Measurements from ENCODE around the gene FABP1.

The FABP1 gene

GRCh38 chr2:88110830-88111229 is 17.0 kb downstream of the FABP1 start:
- no peak for DNase-seq

DNA sequence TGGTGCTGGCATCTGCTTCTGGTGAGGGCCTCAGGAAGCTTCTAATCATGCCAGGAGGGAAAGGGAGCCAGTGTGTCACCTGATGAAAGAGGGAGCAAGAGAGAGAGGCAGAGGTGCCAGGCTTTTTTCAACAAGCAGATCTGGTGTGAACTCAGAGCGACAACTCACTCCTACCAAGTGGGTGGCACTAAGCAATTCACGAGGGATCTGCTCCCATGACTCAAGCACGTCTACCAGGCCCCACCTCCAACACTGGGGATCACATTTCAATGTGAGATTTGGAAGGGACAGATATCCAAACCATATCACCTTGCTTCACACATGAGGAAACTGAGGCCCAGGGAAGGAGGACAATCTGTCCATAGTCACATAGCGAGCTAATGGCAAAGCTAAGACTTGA is 19.1 kb downstream of the FABP1 start:
- no peak for DNase-seq

DNA sequence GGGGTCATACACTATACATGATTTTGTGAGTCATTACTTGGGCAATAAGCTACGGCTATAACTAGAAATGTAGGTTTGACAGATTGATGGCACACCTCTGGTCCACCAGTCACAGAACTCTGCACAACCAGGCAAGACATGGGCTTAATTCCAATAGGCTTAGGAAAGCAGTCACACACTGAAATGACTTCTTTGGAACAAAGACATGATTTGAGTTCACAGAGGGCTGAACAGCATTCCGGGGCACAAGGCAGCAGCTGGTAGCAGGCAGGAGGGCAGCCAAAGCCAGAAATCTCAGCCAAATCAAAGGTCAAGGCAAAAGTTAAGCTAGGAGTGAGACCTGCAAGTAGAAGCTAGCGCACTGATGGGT is 27.4 kb downstream of the FABP1 start:
- DNase-seq, result no peak

- DNase-seq, result no peak
Measured at GRCh38 chr2:88099798-88100488, 27.9 kb downstream of the FABP1 start.

GRCh38 chr2:88098558-88098900 is 29.3 kb downstream of the FABP1 start:
- DNase-seq, result no peak

GRCh38 chr2:88097891-88098557 is 29.8 kb downstream of the FABP1 start:
- DNase-seq, result no peak

GRCh38 chr2:88097192-88097591 is 30.7 kb downstream of the FABP1 start:
- no peak for DNase-seq

GRCh38 chr2:88096708-88097107 is 31.2 kb downstream of the FABP1 start:
- DNase-seq, result no peak

DNA sequence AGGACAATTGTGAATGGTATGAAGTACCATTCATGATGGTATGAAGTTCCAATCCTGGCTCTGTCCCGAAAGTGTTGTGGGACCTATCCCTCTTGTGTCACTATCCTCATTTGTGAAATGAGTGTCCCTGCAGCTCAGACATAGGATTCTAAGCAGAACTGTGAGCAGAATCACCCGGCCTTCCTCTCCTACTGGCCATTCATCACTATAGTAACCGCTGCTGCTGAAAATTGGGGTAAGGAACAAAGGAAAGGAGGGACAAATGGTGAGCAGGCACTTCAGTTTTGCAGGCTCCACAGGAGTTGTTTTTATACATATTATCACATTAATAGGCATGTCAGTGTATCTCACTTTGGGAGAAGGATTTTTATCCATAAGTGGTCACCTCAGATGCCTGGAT is 32.8 kb downstream of the FABP1 start:
- no peak for DNase-seq

- DNase-seq, result no peak
Measured at GRCh38 chr2:88092773-88093172, 35.1 kb downstream of the FABP1 start.

DNA sequence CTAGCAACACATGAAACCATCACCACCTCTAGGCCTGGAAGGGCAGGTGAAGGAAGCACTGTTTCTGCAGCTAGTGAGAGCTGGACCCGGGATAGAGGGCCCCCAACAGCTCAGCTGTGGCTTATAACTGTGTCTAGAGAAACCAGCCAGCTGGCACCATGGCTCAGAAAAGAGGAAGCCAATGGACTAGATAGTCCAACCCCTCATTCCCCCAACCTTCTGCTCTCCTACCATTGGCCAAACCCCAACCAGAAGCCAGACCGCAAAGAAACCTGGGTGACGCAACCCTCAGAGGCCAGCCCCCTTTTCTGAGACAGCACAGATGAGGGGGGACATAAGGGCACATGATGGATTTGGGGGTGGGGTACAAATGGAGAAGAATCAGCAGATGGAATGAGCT is 35.9 kb downstream of the FABP1 start:
- DNase-seq, result no peak

DNA sequence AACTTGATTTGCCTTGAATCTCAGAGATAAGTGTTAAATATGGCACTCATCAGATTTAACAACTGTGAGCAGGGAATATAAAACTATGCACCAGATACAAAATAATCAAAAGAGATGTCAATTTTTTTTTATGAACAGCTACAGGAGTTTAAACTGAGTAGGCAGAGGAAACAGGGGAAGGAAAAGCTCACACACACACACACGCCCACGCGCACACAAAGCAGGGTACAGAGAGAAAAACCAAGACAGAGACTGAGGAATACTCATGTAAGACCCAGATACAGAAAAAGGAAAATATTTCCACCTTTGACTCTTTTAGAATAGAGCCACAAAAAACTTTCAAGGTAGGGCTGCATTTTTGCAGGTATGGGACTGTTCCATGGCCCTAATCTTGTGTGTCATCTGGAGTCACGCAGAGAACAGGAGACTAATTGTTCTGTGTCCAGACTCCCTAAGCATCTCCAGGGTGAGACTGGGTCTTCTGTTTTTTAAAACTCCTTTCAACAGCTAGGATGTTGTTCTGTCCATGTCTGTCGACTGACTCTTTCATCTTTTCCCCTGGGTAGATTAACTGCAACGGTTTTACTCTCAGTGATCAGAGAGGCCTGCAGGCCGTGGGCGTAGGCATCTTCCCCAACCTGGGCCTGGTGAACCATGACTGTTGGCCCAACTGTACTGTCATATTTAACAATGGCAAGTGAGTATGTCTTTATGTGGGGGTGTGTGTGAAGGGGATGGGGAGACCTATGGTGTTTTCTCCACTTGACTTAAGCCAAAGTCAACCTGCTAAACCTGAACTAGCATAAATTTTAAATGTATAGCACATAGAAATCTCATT is 37.2 kb downstream of the FABP1 start:
- DNase-seq, result no peak

GRCh38 chr2:88088999-88089398 is 38.9 kb downstream of the FABP1 start:
- DNase-seq, result no peak

DNA sequence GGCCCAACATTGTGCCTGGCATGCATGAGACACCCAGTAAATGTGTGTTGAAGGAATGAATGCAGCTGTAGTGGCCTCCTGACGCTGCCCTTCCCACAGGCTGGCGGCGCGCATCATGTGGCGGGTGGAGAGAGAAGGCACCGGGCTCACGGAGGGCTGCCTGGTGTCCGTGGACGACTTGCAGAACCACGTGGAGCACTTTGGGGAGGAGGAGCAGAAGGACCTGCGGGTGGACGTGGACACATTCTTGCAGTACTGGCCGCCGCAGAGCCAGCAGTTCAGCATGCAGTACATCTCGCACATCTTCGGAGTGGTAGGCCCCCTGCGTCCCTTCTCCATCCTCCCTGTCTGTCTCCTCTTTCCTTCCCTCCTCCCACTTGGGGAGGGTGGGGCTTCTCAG is 40.1 kb downstream of the FABP1 start:
- DNase-seq, result no peak

DNA sequence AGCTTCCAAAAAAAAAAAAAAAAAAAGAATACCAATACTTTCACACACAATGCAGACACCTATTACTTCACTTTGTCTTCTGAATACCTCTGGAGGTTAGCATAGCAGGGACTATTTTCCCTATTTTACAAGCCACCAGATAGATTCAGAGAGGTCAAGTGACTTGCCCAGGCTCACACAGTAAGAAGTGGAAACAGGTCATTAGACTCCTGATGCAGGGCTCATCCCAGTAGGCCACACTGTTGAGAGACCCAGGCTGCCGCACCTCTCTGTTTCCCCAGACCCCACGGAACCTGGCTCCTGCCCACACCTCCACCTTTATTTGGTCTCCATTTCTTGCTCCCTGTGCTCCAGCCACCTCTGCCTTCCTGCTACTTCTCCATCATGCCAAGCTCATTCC is 40.8 kb downstream of the FABP1 start:
- DNase-seq, result no peak

GRCh38 chr2:88086401-88086800 is 41.5 kb downstream of the FABP1 start:
- DNase-seq, result no peak

GRCh38 chr2:88085602-88086001 is 42.3 kb downstream of the FABP1 start:
- DNase-seq, result no peak

- DNase-seq, result no peak
Measured at GRCh38 chr2:88085099-88085498, 42.8 kb downstream of the FABP1 start.

DNA sequence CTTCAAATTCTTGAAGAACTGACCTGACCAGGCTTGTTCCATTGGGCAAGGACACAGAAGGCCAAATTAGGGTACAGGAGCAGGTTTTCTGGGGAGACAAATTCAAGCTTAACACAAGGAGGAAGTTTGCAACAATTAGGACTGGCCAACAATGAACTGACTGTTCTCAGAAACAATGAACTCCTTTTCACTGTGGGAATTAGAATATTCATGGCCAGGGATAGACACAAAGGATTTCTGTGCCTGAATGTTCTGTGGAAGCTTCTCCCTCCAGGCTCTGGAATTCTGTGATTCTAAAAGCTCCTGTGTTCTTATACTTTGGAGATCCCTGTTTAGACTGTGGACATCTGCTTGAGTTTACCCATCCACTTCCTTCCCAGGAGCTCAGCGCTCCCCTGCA is 45.1 kb downstream of the FABP1 start:
- no peak for DNase-seq

- DNase-seq, result no peak
Measured at GRCh38 chr2:88081924-88082608, 45.8 kb downstream of the FABP1 start.

DNA sequence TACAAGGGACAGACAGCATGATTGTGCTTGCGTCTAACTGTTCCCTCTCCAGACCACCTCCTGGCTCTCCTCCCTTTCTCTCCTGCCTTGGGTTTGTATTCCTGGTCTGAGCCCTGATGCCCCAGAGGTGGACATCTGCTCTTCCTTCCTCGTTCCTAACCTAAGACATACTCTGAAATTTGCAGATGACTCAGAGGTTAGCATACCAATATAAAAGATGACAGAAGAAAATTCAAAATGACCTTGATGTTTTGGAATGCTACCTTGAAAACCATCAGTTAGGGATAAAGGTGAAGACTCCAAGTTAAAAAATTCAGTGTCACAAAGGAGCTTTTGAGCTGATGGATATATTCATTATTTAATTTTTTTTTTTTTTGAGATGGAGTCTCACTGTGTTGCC is 47.3 kb downstream of the FABP1 start:
- no peak for DNase-seq

DNA sequence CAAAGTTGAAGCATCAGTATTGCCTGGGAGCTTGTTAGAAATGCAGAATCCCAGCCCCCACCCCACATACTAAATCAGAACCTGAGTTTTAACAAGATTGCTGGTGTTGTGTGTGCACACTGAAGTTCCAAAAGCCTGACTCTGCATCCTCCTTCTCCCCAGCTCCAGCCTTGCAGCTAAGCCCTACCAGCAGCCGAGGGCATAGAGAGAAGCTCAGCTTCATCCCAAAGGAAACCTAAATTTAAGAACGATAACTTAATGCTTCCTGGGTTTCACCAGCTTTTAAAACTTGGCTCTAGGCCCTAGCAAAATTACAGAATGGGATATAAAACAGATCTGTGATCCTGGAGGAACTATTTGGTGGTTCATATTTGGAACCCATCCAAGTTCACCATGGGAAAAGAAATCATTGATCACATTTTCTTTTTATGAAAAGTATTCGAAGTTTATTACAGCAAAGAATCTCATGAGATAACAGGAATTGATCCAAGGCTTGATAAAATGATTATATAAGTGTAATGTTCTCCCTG is 49.2 kb downstream of the FABP1 start:
- no peak for DNase-seq

- no peak for DNase-seq
Measured at GRCh38 chr2:88077080-88077479, 50.8 kb downstream of the FABP1 start.
